NB4 (cell line): ENCODE measurements around the gene METTL3.

ENCODE experiments used
- DNase-seq: peaks from one replicate; pipeline ENCODE4 v3.0.0; 2010; ENCODE audit warnings: low read depth
- H3K4me3 ChIP-seq: one replicate; pipeline ENCODE4 v1.5.1; 2011; ENCODE audit warnings: mild to moderate bottlenecking, low read depth, low read length, moderate library complexity
- CTCF ChIP-seq: IDR thresholded peaks from one replicate; pipeline ENCODE4 v1.5.1; 2012; ENCODE audit warnings: low read depth, low read length
- MAX ChIP-seq: IDR thresholded peaks from 2 replicates; pipeline ENCODE4 v1.6.1; 2011; ENCODE audit warnings: low read depth, low read length
- MYC ChIP-seq: IDR thresholded peaks from 2 replicates; pipeline ENCODE4 v1.6.1; 2011; ENCODE audit warnings: low read depth, low read length
- POLR2A ChIP-seq: IDR thresholded peaks from 2 replicates; pipeline ENCODE4 v1.6.1; 2011; ENCODE audit warnings: mild to moderate bottlenecking; ENCODE audit not compliant: insufficient read length; ENCODE audit errors: extremely low read depth

METTL3 gene

GRCh38 chr14:21496453-21496852 is 14.7 kb downstream of the METTL3 start:
- H3K4me3 ChIP-seq = no peak overlapping the region
- DNase-seq = no peak
- no peak for TF ChIP-seq MYC
- TF ChIP-seq CTCF = no peak
- TF ChIP-seq POLR2A = no peak
- no peak for TF ChIP-seq MAX

GRCh38 chr14:21494902-21495762 is 16.0 kb downstream of the METTL3 start:
- TF ChIP-seq CTCF = no peak
- no peak for TF ChIP-seq MAX
- no peak for TF ChIP-seq MYC
- TF ChIP-seq POLR2A = no peak
- DNase-seq = peak; percentile 19

GRCh38 chr14:21486640-21487087 is 24.5 kb downstream of the METTL3 start:
- no peak overlapping the region for H3K4me3 ChIP-seq
- no peak for DNase-seq
- no peak for TF ChIP-seq MAX
- no peak for TF ChIP-seq CTCF
- no peak for TF ChIP-seq MYC
- TF ChIP-seq POLR2A = no peak

More at GRCh38 chr14:21494902-21495762, 16.0 kb downstream of the METTL3 start:
- H3K4me3 ChIP-seq = no peak overlapping the region

- peak; percentile 98 for DNase-seq
- H3K4me3 ChIP-seq = peak within 1 kb of the TSS; percentile 98
- TF ChIP-seq POLR2A (peak; percentile 76), MAX (no peak), CTCF (peak; percentile 87)
Observed at GRCh38 chr14:21476925-21477681, 34.0 kb downstream of the METTL3 start, which contains the start of the genes RAB2B and TOX4. Gene RAB2B (minus strand): TSS chr14:21476959. CDS start chr14:21476872, 87 bp downstream. Gene TOX4 (plus strand): TSS chr14:21477195. CDS start chr14:21477279, 84 bp downstream.

GRCh38 chr14:21476523-21476924 is 34.6 kb downstream of the METTL3 start:
- TF ChIP-seq MYC (0 out of 2 replicates have a peak, but pooled peaks have one; percentile 1), POLR2A (no peak), MAX (no peak), CTCF (no peak)
- peak overlapping the region; percentile 96 for H3K4me3 ChIP-seq
- no peak for DNase-seq
